SU-DHL-6 (cell line): ENCODE data around the gene SPATS1.

Source experiments
- H2AFZ ChIP-seq: fragments of 200-600 bp; sonication (generic); 2 replicates; pipeline ENCODE4 v1.6.1; 2014; ENCODE audit warnings: low read depth, mild to moderate bottlenecking, moderate library complexity, mixed read lengths, antibody characterized with exemption, low read length; ENCODE audit not compliant: severe bottlenecking
- H3F3A ChIP-seq: fragments of 200-600 bp; shearing (Covaris generic); 2 replicates; pipeline ENCODE4 v1.6.0; 2016; ENCODE audit warnings: antibody characterized with exemption, mild to moderate bottlenecking; ENCODE audit not compliant: insufficient read depth
- H3K27ac ChIP-seq: fragments of 200-600 bp; sonication (generic); 2 replicates; pipeline ENCODE4 v1.5.1; 2016; ENCODE audit warnings: low read depth, mild to moderate bottlenecking, low read length, moderate library complexity, mixed read lengths
- H3K27me3 ChIP-seq: fragments of 200-600 bp; sonication (generic), shearing (Covaris generic); 2 replicates; pipeline ENCODE4 v1.6.0; 2014; ENCODE audit warnings: mild to moderate bottlenecking, low read length
- H3K36me3 ChIP-seq: fragments of 200-600 bp; sonication (generic); 2 replicates; pipeline ENCODE4 v1.6.1; 2014; ENCODE audit warnings: mild to moderate bottlenecking, low read length, mixed read lengths
- H3K4me2 ChIP-seq: fragments of 300-600, 200-600 bp; shearing (Covaris generic), sonication (generic); 2 replicates; pipeline ENCODE4 v1.6.0; 2014; ENCODE audit warnings: low read length, low read depth, mild to moderate bottlenecking; ENCODE audit not compliant: poor library complexity, severe bottlenecking
- H3K4me3 ChIP-seq: fragments of 200-600 bp; sonication (generic); 2 replicates; pipeline ENCODE4 v1.5.1; 2014; ENCODE audit warnings: antibody characterized with exemption, low read length, mild to moderate bottlenecking, mixed read lengths; ENCODE audit not compliant: insufficient read depth, poor library complexity, severe bottlenecking
- H3K79me2 ChIP-seq: fragments of 200-600 bp; sonication (generic); 2 replicates; pipeline ENCODE4 v1.6.1; 2014; ENCODE audit warnings: mild to moderate bottlenecking, low read length, moderate library complexity; ENCODE audit not compliant: insufficient read depth
- H3K9ac ChIP-seq: fragments of 200-600 bp; sonication (generic); 2 replicates; pipeline ENCODE4 v1.7.0; 2014; ENCODE audit warnings: mild to moderate bottlenecking, low read length
- H3K9me2 ChIP-seq: fragments of 200-600 bp; sonication (generic); replicated peaks from 2 replicates; pipeline ENCODE4 v1.6.1; 2014; ENCODE audit warnings: low read length; ENCODE audit not compliant: insufficient read depth
- H3K9me3 ChIP-seq: fragments of 200-600 bp; sonication (generic); 2 replicates; pipeline ENCODE4 v1.6.1; 2014; ENCODE audit warnings: low read length, mixed read lengths; ENCODE audit not compliant: insufficient read depth
- H4K20me1 ChIP-seq: fragments of 200-600 bp; sonication (generic); 2 replicates; pipeline ENCODE4 v1.6.1; 2014; ENCODE audit warnings: low read depth, mild to moderate bottlenecking, antibody characterized with exemption, low read length, moderate library complexity, mixed read lengths
- EZH2phosphoT487 ChIP-seq: fragments of 200-600 bp; sonication (generic), shearing (Covaris generic); conservative IDR thresholded peaks from 2 replicates; pipeline ENCODE4 v1.6.1; 2018; ENCODE audit warnings: mild to moderate bottlenecking, antibody characterized with exemption, low read length, moderate library complexity, mixed read lengths
- TF ChIP-seq, protein P1 (sequence below): fragments of 200-600 bp; sonication (generic); IDR thresholded peaks from one replicate; pipeline ENCODE4 v1.5.1; 2017; ENCODE audit warnings: antibody characterized with exemption, mild to moderate bottlenecking, low read length, moderate library complexity; ENCODE audit not compliant: insufficient read depth, poor library complexity, severe bottlenecking

Gene SPATS1

GRCh38 chr6:44335631-44336030, 6.8 kb upstream of the SPATS1 start:
- no peak overlapping the region for H3K4me2 ChIP-seq
- no peaks in the 10 kb centered on the region for H3K36me3 ChIP-seq

DNA sequence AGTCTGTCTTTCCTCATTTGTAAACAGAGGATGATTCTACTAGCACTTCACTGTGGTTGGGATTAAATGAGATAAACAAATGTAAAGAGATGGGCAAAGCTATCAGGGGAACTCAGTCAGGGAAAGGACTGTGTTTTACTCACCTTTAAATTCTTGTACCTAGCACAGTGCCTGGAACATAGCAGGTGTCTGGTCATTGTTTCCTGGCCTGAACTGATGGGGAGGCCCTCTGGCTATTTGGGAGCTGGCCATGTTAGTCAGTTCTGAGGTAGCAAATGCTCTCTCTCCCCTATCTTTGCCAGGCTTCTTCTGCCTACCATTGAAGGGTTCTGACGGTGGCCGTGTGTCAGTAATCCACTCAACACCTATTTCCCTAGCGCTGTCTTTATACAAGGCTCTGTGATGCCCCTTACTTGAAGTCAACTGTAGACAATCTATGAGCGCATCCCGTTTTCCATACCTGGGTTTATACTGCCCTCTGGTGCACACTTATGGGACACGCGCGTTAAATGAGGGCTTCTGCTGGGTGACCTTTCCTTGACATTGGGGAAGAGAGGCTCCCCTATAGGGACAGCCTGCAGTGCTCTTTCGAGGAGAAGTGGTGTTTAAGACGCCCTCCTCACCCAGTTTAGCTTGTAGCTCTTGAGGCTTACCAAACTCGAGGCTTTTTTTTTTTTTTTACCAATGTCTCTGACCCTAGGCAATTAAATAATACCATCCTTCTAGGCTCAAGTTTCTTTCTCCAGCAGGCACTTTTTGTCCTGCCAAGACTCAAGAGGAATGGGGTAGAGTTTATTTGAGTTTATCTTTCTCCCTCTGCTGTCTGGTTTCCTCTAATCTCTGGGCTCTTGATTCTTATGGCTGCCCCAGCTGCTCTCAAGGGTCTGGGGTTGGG, 4.0 kb upstream of the SPATS1 start:
- no peak overlapping the region for H2AFZ ChIP-seq

More at GRCh38 chr6:44335631-44336030, 6.8 kb upstream of the SPATS1 start:
- Histone ChIP-seq H3K27me3 (no peaks in the 10 kb centered on the region), H3K79me2 (no peaks in the 10 kb centered on the region), H2AFZ (no peak overlapping the region), H3K4me3 (no peak overlapping the region), H3K9me3 (no peaks in the 10 kb centered on the region), H3K27ac (no peak overlapping the region), H3K9me2 (no peaks in the 10 kb centered on the region), H3F3A (no peaks in the 10 kb centered on the region), H3K9ac (no peak overlapping the region), H4K20me1 (no peaks in the 10 kb centered on the region)
- TF ChIP-seq EZH2phosphoT487: no peak
- TF ChIP-seq, protein P1, sequence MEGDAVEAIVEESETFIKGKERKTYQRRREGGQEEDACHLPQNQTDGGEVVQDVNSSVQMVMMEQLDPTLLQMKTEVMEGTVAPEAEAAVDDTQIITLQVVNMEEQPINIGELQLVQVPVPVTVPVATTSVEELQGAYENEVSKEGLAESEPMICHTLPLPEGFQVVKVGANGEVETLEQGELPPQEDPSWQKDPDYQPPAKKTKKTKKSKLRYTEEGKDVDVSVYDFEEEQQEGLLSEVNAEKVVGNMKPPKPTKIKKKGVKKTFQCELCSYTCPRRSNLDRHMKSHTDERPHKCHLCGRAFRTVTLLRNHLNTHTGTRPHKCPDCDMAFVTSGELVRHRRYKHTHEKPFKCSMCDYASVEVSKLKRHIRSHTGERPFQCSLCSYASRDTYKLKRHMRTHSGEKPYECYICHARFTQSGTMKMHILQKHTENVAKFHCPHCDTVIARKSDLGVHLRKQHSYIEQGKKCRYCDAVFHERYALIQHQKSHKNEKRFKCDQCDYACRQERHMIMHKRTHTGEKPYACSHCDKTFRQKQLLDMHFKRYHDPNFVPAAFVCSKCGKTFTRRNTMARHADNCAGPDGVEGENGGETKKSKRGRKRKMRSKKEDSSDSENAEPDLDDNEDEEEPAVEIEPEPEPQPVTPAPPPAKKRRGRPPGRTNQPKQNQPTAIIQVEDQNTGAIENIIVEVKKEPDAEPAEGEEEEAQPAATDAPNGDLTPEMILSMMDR: no peak

DNA sequence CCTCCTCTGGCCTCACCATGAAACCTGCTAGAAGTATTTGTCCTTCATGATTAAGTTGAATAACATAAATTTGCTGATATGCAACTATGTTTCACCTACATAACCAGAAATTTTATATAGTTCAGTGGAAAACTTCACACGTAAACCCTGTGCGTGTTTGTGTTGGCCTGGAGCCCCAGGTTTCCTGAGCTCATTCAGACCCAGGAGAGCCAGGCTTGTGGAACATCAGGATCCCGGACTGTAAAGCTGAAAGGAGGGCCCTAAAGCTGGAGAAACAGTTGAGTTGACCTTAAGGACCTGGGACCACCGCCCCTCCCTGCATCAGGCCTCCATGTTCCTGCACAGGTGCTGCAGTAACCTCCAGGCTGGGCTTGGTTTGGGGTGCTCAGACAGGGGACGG, 3.1 kb upstream of the SPATS1 start:
- Histone ChIP-seq H3K4me3 (no peak overlapping the region), H3F3A (no peaks in the 10 kb centered on the region), H3K9ac (no peak overlapping the region), H4K20me1 (no peaks in the 10 kb centered on the region), H3K9me2 (no peaks in the 10 kb centered on the region), H3K27ac (no peak overlapping the region), H3K9me3 (no peaks in the 10 kb centered on the region), H3K79me2 (no peaks in the 10 kb centered on the region), H3K4me2 (no peak overlapping the region), H2AFZ (no peak overlapping the region), H3K27me3 (no peaks in the 10 kb centered on the region; the same call in 1 of the 2 replicates), H3K36me3 (no peaks in the 10 kb centered on the region)
- TF ChIP-seq, protein P1: no peak
- TF ChIP-seq EZH2phosphoT487: no peak

More for the DNA sequence above, 4.0 kb upstream of the SPATS1 start:
- no peaks in the 10 kb centered on the region; the same call in 1 of the 2 replicates for H3K27me3 ChIP-seq
- no peaks in the 10 kb centered on the region for H4K20me1 ChIP-seq
- H3K4me3 ChIP-seq: no peak overlapping the region
- H3F3A ChIP-seq: no peaks in the 10 kb centered on the region
- no peak overlapping the region for H3K27ac ChIP-seq
- no peaks in the 10 kb centered on the region for H3K9me2 ChIP-seq
- H3K9me3 ChIP-seq: no peaks in the 10 kb centered on the region
- no peaks in the 10 kb centered on the region for H3K36me3 ChIP-seq
- H3K79me2 ChIP-seq: no peaks in the 10 kb centered on the region
- no peak overlapping the region for H3K9ac ChIP-seq
- no peak for TF ChIP-seq EZH2phosphoT487
- TF ChIP-seq, protein P1: peak; percentile 98
- no peak overlapping the region for H3K4me2 ChIP-seq
